Left lung (tissue), 10 donors: ENCODE results near the gene RXRA. TPM values are rescaled to one million over a fixed set of nuclear protein-coding genes. Genes with fewer than 3 reads are reported as not detected.

Experiments
- ATAC-seq: fragments of 200-7000 bp; cut with Tn5 transposase; one replicate; pipeline ENCODE4 v1.9.1; 2020; ENCODE audit warnings: moderate library complexity
- DNase-seq, 4 donors: peaks; one replicate each; pipeline ENCODE4 v3.0.0-alpha.2; 2013 to 2020
- H3K27ac ChIP-seq, 2 donors: fragments of 200-600 bp; sonication (generic) in 1 of 2; one replicate each; pipeline versions ENCODE4 v1.5.0 to v1.8.0; 2020 to 2021
- H3K27me3 ChIP-seq, 2 donors: fragments of 200-600 bp; sonication (generic) in 1 of 2; one replicate each; pipeline versions ENCODE4 v1.5.0 to v1.8.0; 2020 to 2021
- H3K36me3 ChIP-seq, 2 donors: fragments of 200-600 bp; sonication (generic) in 1 of 2; one replicate each; pipeline versions ENCODE4 v1.5.0 to v1.8.0; 2020 to 2021
- H3K4me1 ChIP-seq, 2 donors: fragments of 200-600 bp; one replicate each; pipeline ENCODE4 v1.8.0; 2021
- H3K4me3 ChIP-seq, 2 donors: fragments of 200-600 bp; sonication (generic) in 1 of 2; one replicate each; pipeline versions ENCODE4 v1.5.0 to v1.8.0; 2020 to 2021; ENCODE audit warnings: mild to moderate bottlenecking in 1 of 2
- H3K9me3 ChIP-seq, 2 donors: fragments of 200-600 bp; sonication (generic) in 1 of 2; one replicate each; pipeline versions ENCODE4 v1.5.0 to v1.8.0; 2020 to 2021
- CTCF ChIP-seq, 2 donors: fragments of 200-600 bp; sonication (generic) in 1 of 2; IDR thresholded peaks; one replicate each; pipeline versions ENCODE4 v1.5.0 to v1.8.0; 2021; ENCODE audit warnings: antibody characterized with exemption in 2 of 2
- intact Hi-C, 2 donors: fragments of 100-400 bp; cut with DNase I; formaldehyde crosslinking; loops; one replicate each; pipeline versions ENCODE4 v1.11.2 to v1.14.2; 2022
- polyA plus RNA-seq, 6 donors: library from polyadenylated mRNA; unstranded; fragments of 120-200 nt; gene quantifications; one replicate each; pipeline ENCODE4 v1.2.1, GENCODE V29; 2013; ENCODE audit not compliant: insufficient read length in 6 of 6
- total RNA-seq, 2 donors: library from RNA; stranded (reverse); fragmentation: NEBNext Ultra II Directional; extraction: Animal tissue kit (Norgen Biotek cat#: 25700); gene quantifications; one replicate each; pipeline ENCODE4 v1.2.1, GENCODE V29; 2021
- donor health status: DM: no; HTN: yes; CAD: no.
- donor health status: DM: no; HTN: no; CAD: no.

The RXRA gene
- total and polyA plus RNA-seq, 8 donors, result 42.2 to 79.5 (median 55.7) TPM

- peak in 1 of 4 donors; percentile 61 for DNase-seq
- no peaks in the 10 kb centered on the region for H3K36me3 ChIP-seq
- no peak for ATAC-seq
- no peak for TF ChIP-seq CTCF (IDR thresholded peaks at IDR 0.05)
- H3K27ac ChIP-seq, result no peak overlapping the region
- no peaks in the 10 kb centered on the region for H3K27me3 ChIP-seq
- H3K4me1 ChIP-seq, result no peaks in the 10 kb centered on the region
- intact Hi-C loops, result no loop called here
- no peak overlapping the region for H3K4me3 ChIP-seq
- no peaks in the 10 kb centered on the region for H3K9me3 ChIP-seq
Observed at GRCh38 chr9:134482226-134482625, 156.0 kb downstream of the RXRA start.

- ATAC-seq, result no peak
- intact Hi-C loops, result no loop called here
- Histone ChIP-seq H3K4me3 (no peak overlapping the region), H3K9me3 (no peaks in the 10 kb centered on the region), H3K27ac (no peak overlapping the region), H3K27me3 (peaks cover 0 to 5% of the 10 kb centered on the region in 2 donors), H3K36me3 (no peaks in the 10 kb centered on the region), H3K4me1 (no peaks in the 10 kb centered on the region)
- peak in 2 of 4 donors; percentile 21 to 66 for DNase-seq
- TF ChIP-seq CTCF (IDR thresholded peaks at IDR 0.05), result no peak
Observed at GRCh38 chr9:134483361-134484184, 157.3 kb downstream of the RXRA start.

GRCh38 chr9:134484479-134484878, 158.2 kb downstream of the RXRA start:
- H3K27ac ChIP-seq, result no peak overlapping the region
- intact Hi-C loops, result no loop called here

GRCh38 chr9:134485653-134486052, 159.4 kb downstream of the RXRA start:
- H3K36me3 ChIP-seq, result no peaks in the 10 kb centered on the region
- peaks cover 0 to 6% of the 10 kb centered on the region in 2 donors for H3K27me3 ChIP-seq
- no peaks in the 10 kb centered on the region for H3K9me3 ChIP-seq
- no peak for ATAC-seq
- H3K4me1 ChIP-seq, result no peaks in the 10 kb centered on the region
- DNase-seq, result peak in 1 of 4 donors; percentile 20
- no peak for TF ChIP-seq CTCF (IDR thresholded peaks at IDR 0.05)
- no peak overlapping the region for H3K27ac ChIP-seq
- intact Hi-C loops, result no loop called here
- H3K4me3 ChIP-seq, result no peak overlapping the region

More at GRCh38 chr9:134484479-134484878, 158.2 kb downstream of the RXRA start:
- Histone ChIP-seq H3K4me1 (no peaks in the 10 kb centered on the region), H3K9me3 (no peaks in the 10 kb centered on the region), H3K36me3 (no peaks in the 10 kb centered on the region), H3K4me3 (no peak overlapping the region), H3K27me3 (peaks cover 0 to 6% of the 10 kb centered on the region in 2 donors)
- TF ChIP-seq CTCF (IDR thresholded peaks at IDR 0.05), result no peak
- peak in 2 of 4 donors; percentile 14 to 15 for DNase-seq
- ATAC-seq, result no peak

GRCh38 chr9:134486143-134486591, 159.9 kb downstream of the RXRA start:
- no peak overlapping the region for H3K27ac ChIP-seq
- no peak for ATAC-seq

More at GRCh38 chr9:134486143-134486591, 159.9 kb downstream of the RXRA start:
- Histone ChIP-seq H3K4me3 (no peak overlapping the region), H3K9me3 (no peaks in the 10 kb centered on the region), H3K4me1 (no peaks in the 10 kb centered on the region), H3K27me3 (peaks cover 0 to 6% of the 10 kb centered on the region in 2 donors), H3K36me3 (no peaks in the 10 kb centered on the region)
- intact Hi-C loops, result no loop called here
- DNase-seq, result peak in 2 of 4 donors; percentile 22 to 57
- no peak for TF ChIP-seq CTCF (IDR thresholded peaks at IDR 0.05)
